Middle frontal gyrus (tissue), 1 donor: Measurements from ENCODE around the gene DHRSX.
"Not testable (repeated sequence)": the region's sequence is repeated elsewhere in the genome, so short reads cannot be mapped to it uniquely, and the experiment has no call there.

Source experiments
- DNase-seq: peaks from one replicate; pipeline ENCODE4 v3.0.0-alpha.2; 2015; ENCODE audit warnings: low spot score; ENCODE audit errors: extremely low spot score

DHRSX gene

DNA sequence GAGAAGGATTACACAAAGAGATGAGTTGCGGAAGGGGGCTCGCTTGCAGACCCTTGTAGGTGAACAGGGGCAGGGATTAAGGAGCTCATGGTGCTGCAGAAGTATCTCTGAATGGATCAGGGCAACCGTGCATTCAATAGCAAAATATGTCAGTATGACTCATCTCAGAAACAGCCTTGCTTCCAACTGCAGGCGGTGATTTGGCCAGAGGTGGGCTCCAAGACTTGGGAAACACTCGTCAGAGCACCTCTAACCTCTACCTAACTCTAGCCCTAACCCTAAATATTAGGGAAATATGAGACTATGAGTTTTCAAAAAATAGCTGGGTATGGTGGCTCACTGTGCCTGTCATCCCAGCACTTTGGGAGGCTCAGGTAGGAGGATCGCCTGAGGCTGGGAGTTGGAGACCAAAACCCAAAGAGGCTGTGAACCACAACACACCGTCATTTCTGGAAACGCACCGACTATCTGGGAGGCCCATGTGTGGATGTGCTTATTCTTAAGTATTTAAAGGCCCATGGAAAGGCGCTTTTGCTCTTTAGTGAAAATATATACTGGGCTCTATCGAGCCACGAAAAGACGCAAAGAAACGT lies 102.6 kb downstream of the DHRSX start:
- no peak for DNase-seq

DNA sequence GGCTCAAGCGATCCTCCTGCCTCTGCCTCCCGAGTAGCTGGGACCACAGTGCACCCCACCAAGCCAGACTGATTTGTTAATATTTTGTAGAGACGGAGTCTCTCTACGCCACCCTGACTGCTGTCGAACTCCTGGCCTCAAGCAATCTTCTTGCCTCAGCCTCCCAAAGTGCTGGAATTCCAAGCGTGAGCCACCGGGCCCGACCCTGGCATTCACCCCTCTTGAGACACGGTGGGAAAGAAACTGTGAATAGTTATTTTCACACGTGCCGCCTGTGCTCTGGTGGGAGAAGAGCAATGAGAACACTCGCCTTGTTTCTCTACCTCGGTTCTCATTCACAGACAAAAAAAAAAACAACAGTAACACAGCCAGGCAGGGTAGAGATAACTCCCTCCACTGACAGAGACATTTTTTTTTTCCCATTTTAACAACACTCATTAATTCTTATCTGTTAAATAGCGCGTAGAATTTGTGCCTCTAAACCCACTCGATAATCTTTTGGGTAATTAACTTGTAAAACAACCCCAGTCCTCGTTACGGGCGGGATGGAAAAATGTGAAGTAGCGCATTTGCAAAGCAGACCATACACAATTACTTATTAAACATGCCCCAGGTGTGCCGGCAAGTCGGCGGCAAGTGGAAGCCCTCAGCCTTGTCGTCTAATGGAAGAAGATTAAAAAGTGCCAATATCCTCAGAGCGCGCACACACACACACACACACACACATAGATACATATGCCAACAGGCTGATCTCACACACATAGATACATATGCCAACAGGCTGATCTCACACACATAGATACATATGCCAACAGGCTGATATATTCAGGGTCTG lies 103.3 kb downstream of the DHRSX start:
- no peak for DNase-seq

DNA sequence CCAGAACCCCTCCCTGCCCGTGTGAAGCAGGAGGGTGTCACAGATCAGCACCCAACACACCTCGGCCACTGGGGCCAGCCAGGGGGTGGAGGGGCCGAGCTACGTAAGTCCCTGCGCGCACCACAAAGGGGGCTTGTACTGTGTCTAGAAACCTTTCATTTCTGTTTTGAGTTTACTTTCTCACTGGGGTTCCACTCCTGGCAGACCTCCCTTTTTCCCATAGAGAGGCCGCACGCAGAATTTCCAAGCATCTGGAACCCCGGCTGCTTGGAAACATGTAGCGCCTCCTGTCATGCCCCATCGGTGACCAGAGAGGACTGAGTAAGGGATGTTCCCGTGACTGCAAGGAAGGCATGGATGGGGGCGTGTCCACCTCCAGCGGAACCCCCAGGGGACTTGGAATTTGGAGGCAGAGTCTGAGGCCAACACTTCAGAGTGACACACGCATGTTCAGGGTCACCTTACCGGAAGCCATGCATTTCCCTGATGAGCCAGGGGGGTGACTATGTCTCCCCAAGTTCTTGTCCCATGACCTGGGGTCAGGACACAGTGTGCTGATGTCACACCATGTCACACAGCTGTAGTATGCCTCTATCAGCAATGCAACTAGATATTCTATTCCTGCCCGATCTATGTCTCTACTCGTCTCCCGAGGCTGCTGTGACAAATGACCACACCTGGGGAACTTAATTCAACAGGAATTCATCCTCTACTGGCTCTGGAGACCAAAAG lies 105.3 kb downstream of the DHRSX start:
- DNase-seq = no peak

DNA sequence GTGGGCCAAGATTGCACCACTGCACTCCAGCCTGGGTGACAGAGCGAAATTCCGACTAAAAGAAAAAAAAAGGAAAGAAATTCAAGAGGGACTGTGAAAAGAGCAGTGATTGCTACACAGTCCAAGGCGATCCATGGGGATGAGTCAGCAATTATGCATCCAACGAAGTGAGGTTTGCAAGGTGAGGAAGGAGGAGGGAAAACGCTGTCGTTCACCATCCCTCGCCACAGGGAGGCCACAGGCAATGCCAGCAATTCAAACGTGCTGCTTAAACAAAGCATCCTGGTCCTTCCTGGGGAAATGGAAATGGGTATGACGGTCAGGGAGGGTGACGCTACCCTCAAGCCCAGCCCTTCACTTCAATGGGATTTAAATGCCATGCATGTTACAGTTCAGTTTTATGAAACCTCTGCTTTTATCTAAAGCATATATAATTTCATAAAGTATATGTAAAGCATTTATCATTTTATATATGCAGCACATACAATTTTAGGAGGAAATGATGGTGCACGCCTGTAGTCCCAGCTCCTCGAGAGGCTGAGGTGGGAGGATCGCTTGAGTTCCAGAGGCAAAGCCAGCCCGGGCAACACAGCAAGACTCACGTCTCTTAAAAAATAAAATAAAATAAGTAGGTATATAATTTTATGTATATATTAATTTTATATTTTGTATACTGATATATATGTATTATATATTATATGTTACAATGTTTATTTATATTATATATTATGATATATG lies 108.7 kb downstream of the DHRSX start:
- DNase-seq = no peak

DNA sequence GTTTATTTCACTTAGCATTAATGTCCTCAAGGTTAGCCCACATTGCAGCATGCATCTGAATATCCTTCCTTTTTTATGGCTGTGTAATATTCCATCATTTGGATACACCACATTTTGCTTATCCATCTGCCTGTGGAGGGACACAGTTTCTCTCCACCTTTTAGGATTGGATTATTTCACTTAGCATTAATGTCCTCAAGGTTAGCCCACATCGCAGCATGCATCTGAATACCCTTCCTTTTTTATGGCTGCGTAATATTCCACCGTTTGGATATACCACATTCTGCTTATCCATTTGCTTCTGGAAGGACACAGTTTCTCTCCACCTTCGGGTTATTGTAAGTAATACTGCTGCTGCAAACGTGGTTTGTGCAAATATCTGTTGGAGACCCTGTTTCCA lies 110.0 kb downstream of the DHRSX start:
- DNase-seq = no peak

DNA sequence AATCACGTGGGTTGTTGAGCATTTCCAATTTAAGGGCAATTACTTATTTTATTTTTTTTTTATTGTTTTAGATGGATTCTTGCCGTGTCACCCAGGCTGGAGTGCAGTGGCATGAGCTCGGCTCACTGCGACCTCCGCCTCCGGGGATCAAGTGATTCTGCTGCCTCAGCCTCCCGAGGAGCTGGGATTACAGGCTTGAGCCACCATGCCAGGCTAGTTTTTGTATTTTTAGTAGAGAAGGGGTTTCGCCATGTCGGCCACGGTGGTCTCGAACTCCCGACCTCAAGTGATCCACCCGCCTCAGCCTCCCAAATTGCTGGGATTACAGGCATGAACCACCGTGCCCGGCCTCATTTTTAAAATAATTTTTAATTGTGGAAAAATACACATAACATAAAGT lies 111.0 kb downstream of the DHRSX start:
- not testable (repeated sequence) for DNase-seq

DNA sequence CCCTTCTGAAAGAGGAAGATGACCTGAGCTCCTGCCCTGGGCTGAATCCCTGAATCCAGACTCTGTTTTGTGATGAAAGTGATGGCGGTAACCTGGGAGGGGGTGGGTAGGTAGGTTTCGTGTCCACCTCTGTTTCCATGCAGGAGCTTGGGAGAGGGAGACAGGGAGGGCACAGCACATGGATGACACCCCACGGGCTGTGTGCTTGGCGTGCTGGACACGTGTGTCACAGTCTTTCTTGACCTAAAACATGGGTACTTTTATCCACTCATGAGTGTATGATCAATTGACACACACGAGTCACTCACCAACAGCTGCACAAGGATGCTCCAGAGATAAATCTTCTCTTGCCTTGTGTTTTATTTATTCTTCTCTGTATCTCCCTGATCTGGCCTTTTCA lies 111.5 kb downstream of the DHRSX start:
- no peak for DNase-seq

DNA sequence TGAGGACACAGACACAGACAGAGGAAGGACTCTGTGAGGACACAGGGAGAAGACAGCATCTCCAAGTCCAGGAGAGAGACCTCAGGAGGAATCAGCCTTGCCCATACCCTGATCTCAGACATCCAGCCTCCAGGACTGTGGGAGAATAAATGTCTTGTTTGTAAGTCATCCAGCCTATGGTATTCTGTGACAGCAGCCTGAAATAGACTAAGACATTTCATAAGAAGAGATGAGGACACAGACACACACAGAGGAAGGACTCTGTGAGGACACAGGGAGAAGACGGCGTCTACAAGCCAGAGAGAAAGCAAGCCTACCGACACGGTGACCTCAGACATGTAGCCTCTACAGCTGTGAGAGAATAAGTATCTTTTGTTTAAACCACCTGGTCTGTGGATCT lies 112.1 kb downstream of the DHRSX start:
- DNase-seq = no peak

DNA sequence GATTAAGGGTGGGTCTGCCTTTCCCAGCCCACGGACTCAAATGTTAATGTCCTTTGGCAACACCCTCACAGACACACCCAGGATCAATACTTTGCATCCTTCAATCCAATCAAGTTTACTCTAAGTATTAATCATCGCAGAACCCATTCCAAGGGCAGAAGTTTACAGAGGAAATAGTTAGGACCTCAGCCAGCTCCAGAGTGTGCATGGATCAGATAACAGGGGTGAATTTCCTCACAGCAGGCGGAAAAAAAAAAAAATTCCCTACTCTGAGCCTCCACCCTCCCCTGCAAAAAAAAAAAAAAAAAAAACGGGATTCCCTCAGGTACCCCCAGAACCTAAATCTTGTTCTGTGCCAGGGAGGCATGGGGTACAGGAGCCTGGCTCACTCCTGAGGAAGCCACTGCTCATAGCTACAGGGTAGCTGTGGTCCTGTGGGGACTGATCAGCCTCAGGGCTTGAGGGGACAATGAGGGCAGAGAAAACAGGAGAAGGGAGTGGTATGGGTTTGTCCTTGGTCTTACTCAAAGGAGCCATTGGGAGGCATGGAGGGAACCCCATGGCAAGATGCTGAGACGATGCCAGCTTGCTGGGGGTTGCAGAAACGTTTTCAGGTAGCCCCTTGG lies 113.0 kb downstream of the DHRSX start:
- DNase-seq = no peak

DNA sequence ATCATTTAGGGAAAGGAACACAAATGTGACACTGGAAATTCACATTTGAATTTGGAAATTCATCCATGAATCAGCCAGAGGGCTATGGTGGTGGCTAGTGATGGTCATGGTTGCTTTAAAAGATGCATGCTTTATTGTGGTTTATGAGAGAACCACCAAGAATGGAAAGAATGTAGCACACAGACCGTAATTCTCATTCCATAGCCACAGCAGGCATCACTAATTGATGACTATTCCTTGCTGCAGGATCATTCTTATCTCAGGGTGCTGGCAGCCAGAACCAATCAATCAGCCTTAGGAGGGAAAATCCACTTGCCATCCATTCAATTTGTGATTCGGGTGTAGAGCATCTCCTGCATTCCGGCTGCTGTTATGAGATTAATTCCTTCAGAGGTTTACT lies 115.6 kb downstream of the DHRSX start:
- no peak for DNase-seq

DNA sequence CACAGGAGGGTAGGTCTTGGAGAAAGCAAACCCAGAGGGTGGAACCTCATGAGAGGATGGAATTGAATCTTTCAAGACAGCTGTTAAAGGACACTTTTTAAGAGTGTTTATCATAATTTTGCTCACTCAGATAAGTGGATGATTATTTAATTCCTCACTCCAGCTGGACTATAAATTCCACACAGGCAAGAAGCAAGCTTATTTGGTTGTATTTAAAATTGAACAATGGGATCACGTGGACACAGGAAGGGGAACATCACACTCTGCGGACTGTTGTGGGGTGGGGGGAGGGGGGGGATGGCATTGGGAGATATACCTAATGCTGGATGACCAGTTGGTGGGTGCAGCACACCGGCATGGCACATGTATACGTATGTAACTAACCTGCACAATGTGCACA lies 116.3 kb downstream of the DHRSX start:
- DNase-seq = no peak

DNA sequence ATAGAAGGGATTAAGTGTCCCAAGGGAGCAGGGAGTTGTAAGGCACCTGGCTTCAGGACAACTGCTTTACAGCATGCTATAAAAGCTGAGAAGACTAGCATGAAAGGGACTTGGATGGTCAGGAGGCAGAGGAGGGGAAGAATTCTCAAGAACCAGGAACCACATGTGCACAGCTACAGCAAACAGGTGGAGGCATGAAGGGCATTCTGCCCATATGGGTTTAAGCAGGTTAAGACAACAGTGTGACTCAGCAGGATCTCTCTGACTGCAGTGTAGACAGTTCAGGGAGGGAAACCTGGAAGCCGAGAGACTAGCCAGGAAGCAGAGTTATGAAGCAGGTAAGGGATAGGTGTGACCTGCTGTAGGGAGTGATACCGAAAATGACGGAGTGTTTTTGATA lies 117.0 kb downstream of the DHRSX start:
- DNase-seq = no peak

DNA sequence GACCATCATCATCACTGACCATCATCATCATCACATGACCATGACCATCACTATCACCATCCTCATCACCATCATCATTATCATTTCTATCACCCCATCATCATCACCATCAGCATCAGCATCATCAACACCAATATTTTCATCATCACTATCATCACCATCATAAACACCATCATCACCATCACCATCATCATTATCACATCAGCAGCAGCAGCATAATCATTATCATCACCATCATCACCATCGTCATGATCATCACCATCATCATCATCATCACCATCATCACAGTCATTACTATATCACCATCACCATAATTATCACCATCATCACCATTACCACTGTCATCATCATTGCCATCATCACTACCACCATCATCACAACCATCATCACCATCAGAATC lies 117.6 kb downstream of the DHRSX start:
- DNase-seq = no peak

DNA sequence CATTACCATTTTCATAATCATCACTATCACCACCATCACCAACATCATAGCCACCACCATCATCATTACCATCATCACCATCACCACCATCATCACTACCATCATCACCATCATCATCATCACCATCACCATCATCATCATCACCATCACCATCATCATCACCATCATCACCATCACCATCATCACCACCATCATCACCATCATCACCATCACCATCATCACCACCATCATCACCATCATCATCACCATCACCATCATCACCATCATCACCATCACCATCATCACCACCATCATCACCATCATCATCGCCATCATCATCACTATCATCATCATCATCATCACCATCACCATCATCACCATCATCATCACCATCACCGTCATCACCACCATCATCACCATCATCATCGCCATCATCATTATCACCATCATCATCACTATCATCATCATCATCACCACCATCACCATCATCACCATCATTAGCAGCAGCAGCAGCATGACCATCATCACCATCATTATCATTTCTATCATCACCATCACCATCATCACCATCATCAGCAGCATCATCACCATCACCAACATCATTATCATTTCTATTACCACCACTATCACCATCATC lies 118.2 kb downstream of the DHRSX start:
- not testable (repeated sequence) for DNase-seq

DNA sequence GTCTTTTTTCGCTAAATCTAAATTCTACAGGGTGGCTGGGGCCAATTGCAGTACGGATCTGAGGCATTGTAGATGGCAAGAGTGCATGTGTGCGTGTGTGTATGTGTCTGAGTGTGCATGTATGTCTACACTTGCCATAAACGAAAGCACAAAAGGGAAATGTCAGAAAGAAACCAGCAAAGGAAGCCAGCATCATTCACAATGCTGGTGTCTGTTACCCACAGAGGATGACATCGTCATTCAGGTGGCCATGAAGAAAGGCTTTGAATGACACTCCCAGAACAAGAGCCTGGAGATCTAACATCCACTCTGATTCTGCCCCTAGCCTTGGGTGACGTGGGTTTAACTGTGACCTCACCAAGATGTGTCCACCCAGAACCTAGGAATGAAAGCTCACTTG lies 124.6 kb downstream of the DHRSX start:
- no peak for DNase-seq

DNA sequence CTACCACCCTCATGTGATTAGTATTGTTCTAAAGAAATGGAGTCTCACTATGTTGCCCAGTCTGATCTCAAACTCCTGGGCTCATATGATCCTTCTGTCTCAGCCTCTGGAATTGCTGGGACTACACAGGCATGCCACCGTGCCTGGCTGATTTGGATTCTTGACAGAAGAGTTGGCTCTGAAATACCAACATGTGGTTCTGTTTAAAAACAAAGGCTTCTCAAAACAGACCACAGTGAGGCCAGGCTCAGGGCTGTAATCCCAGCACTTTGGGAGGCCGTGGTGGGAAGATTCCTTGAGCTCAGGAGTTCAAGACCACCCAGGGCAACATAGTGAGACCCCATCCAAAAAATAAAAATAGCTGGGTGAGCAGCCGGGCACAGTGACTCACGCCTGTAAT lies 126.7 kb downstream of the DHRSX start:
- DNase-seq = no peak

DNA sequence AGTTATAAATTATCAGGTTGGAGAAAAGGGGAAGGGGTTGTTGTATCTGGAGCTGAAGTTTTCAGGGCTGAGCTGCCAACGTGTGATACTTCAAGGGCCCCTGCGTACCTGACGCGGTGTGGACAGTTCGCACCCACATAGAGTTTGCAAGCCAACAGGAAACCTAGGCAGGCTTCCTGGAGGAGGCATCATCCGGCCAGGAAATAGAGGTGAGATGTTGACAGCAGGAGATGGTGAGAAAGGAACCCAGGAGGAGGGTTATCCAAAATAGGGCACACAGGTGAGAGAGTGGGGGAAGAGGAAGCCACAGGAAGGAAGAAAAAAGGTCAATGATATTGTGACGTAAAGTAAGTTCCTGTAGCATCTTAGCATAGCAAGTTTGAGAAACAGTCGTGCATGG lies 127.2 kb downstream of the DHRSX start:
- DNase-seq = no peak

DNA sequence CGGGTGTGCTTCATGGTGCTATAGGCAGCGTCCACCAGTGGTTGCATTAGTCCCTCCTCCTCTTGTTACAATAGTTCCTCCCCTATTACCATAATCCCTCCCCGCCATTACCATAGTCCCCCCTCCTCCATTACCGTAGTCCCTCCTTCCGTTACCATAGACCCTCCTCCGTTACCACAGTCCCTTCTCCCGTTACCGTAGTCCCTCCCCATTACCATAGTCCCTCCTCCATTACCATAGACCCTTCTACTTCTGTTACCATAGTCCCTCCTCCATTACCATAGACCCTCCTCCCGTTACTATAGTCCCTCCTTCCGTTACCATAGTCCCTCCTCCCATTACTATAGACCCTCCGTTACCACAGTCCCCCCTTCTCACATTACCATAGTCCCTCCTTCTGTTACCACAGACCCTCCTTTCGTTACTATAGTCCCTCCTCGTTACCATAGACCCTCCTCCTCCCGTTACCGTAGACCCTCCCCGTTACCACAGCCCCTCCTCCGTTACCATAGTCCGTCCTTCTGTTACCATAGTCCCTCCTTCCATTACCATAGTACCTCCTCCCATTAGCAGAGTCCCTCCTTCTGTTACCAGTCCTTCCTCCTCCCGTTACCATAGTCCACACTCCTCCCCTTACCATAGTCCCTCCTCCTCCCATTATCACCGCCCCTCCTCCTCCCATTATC lies 129.6 kb downstream of the DHRSX start:
- DNase-seq = no peak

DNA sequence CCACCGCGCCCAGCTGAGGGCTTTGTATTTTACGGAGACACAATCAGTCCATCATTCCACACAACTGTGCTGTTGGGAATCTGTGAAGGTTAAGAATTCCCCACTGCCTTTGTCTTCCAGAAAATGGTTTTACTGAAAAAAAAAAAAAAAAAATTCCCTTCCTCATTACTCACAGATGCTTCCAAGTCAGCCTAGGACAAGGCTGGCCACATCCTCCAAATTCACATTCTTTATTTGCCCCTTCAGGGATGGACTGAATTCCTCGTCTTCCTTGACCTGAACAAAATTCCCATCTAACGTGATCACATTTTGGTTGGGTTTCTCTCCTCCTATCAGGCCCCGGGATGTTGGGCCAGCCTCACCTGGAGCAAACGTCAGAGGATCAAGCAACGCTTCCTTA lies 130.3 kb downstream of the DHRSX start:
- no peak for DNase-seq

DNA sequence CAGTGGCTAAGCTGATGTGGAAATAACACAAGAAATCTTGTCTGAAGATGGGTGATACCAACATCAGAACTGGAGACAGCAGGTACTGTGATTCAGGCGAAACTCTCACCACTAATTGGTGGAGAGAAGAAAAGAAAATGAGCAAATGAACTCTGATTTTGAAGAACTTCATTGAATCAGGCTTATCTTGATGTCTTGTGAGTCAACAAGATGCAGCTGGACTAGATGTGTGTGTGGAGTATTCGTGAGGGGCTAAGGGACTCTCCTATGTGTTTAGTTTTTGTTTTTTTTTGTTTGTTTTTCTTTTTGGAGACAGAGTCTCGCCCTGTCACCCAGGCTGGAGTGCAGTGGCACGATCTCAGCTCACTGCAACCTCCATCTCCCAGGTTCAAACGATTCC lies 131.6 kb downstream of the DHRSX start:
- no peak for DNase-seq
